K562 (cell line): ENCODE data around the gene NADK. TPM values are rescaled to one million over a fixed set of nuclear protein-coding genes. Genes with fewer than 3 reads are reported as not detected.
A peak's percentile ranks its signal among the peaks of the same experiment; 100 is the strongest.

Experiments
- ATAC-seq: fragments of 200-7000 bp; cut with Tn5 transposase; 3 replicates; pipeline ENCODE4 v1.9.1; 2020; ENCODE audit warnings: moderate library complexity
- BruUV-seq: library from RNA; stranded (reverse); fragments of 400-500 nt; replicated peaks from 2 replicates; lab custom pipeline; 2021; lab: Mats Ljungman, UMichigan
- CTCF ChIA-PET: fragments of 300-600 bp; formaldehyde crosslinking; extraction: SDS; loops from one replicate; lab custom pipeline; 2021; ENCODE audit warnings: low intra/inter-chr PET ratio; lab: Yijun Ruan, JAX
- POLR2A ChIA-PET: fragments of 300-600, 350-650 bp; sonication (Branson Sonifier 250); formaldehyde crosslinking; extraction: SDS; loops from one replicate; lab custom pipeline; 2021; ENCODE audit warnings: antibody characterized with exemption, inconsistent platforms; lab: Yijun Ruan, JAX
- DNase-seq, 4 experiments: peaks; one replicate each; pipeline versions ENCODE4 v3.0.0 to v3.0.0-alpha.2; 2011 to 2018; ENCODE audit warnings: low spot score in 3 of 4, mixed read lengths in 3 of 4; ENCODE audit errors: extremely low read depth in 1 of 4
- FAIRE-seq: peaks from 2 replicates; lab custom pipeline; 2011; peaks lifted over from hg19 to GRCh38; lab: Jason Lieb, UNC
- H2AFZ ChIP-seq: 2 replicates; pipeline ENCODE4 v1.6.0; 2011; ENCODE audit warnings: low read depth, low read length, control low read depth, inconsistent platforms
- H3K27ac ChIP-seq: fragments of 200-600 bp; 3 replicates; pipeline ENCODE4 v1.8.0; 2011; ENCODE audit warnings: low read depth, mild to moderate bottlenecking, control low read depth, inconsistent platforms, low read length, moderate library complexity, mixed read lengths; ENCODE audit errors: extremely low read depth
- H3K27me3 ChIP-seq, 2 experiments: fragments of 300-600 bp in 1 of 2; 2 replicates in 1 of 2; 3 replicates in 1 of 2; pipeline versions ENCODE4 v1.6.0 to v1.8.0; 2011; ENCODE audit warnings: inconsistent platforms in 2 of 2, low read length in 2 of 2, mild to moderate bottlenecking in 1 of 2, mixed read lengths in 1 of 2, moderate library complexity in 1 of 2; ENCODE audit not compliant: control insufficient read depth in 2 of 2, insufficient read depth in 2 of 2
- H3K36me3 ChIP-seq: fragments of 300-600 bp; 3 replicates; pipeline ENCODE4 v1.8.0; 2011; ENCODE audit warnings: mild to moderate bottlenecking, low read length, inconsistent platforms; ENCODE audit not compliant: control insufficient read depth, insufficient read depth
- H3K4me1 ChIP-seq, 2 experiments: fragments of 200-600 bp in 1 of 2; replicated peaks in 1 of 2; 2 replicates in 1 of 2; 3 replicates in 1 of 2; pipeline versions ENCODE4 v1.5.1 to v1.8.0; 2011; ENCODE audit warnings: inconsistent platforms in 2 of 2, low read length in 2 of 2, mild to moderate bottlenecking in 1 of 2, mixed read lengths in 1 of 2, moderate library complexity in 1 of 2; ENCODE audit not compliant: control insufficient read depth in 2 of 2, insufficient read depth in 2 of 2
- H3K4me2 ChIP-seq: 2 replicates; pipeline ENCODE4 v1.6.1; 2011; ENCODE audit warnings: low read length, control low read depth, inconsistent platforms, mixed read lengths; ENCODE audit not compliant: insufficient read depth
- H3K4me3 ChIP-seq: fragments of 200-600 bp; sonication (generic), shearing (Covaris generic); 2 replicates; pipeline ENCODE4 v1.5.1; 2016; ENCODE audit warnings: control low read depth, inconsistent platforms
- H3K79me2 ChIP-seq: fragments of 200-600 bp; 3 replicates; pipeline ENCODE4 v1.8.0; 2011; ENCODE audit warnings: low read length, inconsistent platforms; ENCODE audit not compliant: control insufficient read depth, insufficient read depth
- H3K9ac ChIP-seq, 2 experiments: 2 replicates each; pipeline versions ENCODE4 v1.6.0 to v1.6.1; 2011; ENCODE audit warnings: low read depth in 2 of 2, low read length in 2 of 2, control low read depth in 1 of 2, inconsistent platforms in 1 of 2, mild to moderate bottlenecking in 1 of 2, mixed read lengths in 1 of 2; ENCODE audit not compliant: insufficient read depth in 1 of 2
- H3K9me1 ChIP-seq: one replicate; pipeline ENCODE4 v1.6.0; 2011; ENCODE audit warnings: inconsistent platforms, mild to moderate bottlenecking, low read length, moderate library complexity; ENCODE audit not compliant: control insufficient read depth, insufficient read depth
- H3K9me3 ChIP-seq: replicated peaks from 2 replicates; pipeline ENCODE4 v1.5.1; 2011; ENCODE audit warnings: low read depth, low read length, inconsistent platforms; ENCODE audit not compliant: control insufficient read depth, insufficient read depth
- H4K20me1 ChIP-seq: replicated peaks from 2 replicates; pipeline ENCODE4 v1.6.1; 2011; ENCODE audit warnings: low read length, inconsistent platforms, mixed read lengths; ENCODE audit not compliant: control insufficient read depth, insufficient read depth
- ARID2 ChIP-seq: fragments of 450-650 bp; IDR thresholded peaks from 2 replicates; pipeline ENCODE4 v1.6.1; 2017; ENCODE audit warnings: antibody characterized with exemption, mild to moderate bottlenecking
- RBFOX2 ChIP-seq: fragments of 200-400 bp; formaldehyde crosslinking; IDR thresholded peaks from 2 replicates; pipeline ENCODE4 v1.6.1; 2017; ENCODE audit warnings: low read depth, mild to moderate bottlenecking, low read length, moderate library complexity
- ZNF740 ChIP-seq, 3 experiments: fragments of 200-800 bp in 1 of 3; sonication (Bioruptor generic) in 1 of 3; sonication (generic) in 1 of 3; formaldehyde crosslinking in 1 of 3; IDR thresholded peaks; 2 replicates each; pipeline versions ENCODE4 v1.6.1 to v1.8.0; 2016 to 2022; ENCODE audit warnings: mild to moderate bottlenecking in 2 of 3, missing compliant biosample characterization in 2 of 3, missing genetic modification characterization in 2 of 3, missing genetic modification reagents in 1 of 3
- WGBS: fragments of 100-300 bp; shearing (Covaris generic); methylation state at CpG from one replicate; pipeline ENCODE4 v1.1.6; 2016; ENCODE audit warnings: low coverage, mixed read lengths; ENCODE audit not compliant: insufficient coverage; ENCODE audit errors: missing lambda C conversion rate; 5-methylcytosine and 5-hydroxymethylcytosine counted together
- in situ Hi-C: fragments of 300-500 bp; cut with MboI; formaldehyde crosslinking; loops from 4 replicates; pipeline ENCODE4 v1.15.0; 2018; ENCODE audit warnings: inconsistent platforms, mixed read lengths
- intact Hi-C: fragments of 100-400 bp; cut with micrococcal nuclease; formaldehyde crosslinking; loops from 2 replicates; pipeline ENCODE4 v1.14.2; 2022
- polyA plus RNA-seq, 8 experiments: library from polyadenylated mRNA; depleted of rRNA in 4 of 8; stranded (reverse) in 5 of 8; unstranded in 3 of 8; fragments of >200 nt; fragmentation: Nextera tagmentation in 2 of 8; fragmentation: Illumina TruSeq in 1 of 8; extraction: Ambion mirVana in 2 of 8; extraction: Trizol in 1 of 8; gene quantifications; 2 replicates each; pipeline versions ENCODE4 v1.2.1 to v1.2.3, GENCODE V29; 2011 to 2014; ENCODE audit warnings: inconsistent platforms in 1 of 8, missing spikeins in 1 of 8
- total RNA-seq, 7 experiments: library from RNA; depleted of rRNA in 6 of 7; stranded (reverse); fragments of >200 nt in 6 of 7; fragmentation: Illumina TruSeq in 2 of 7; extraction: Trizol in 2 of 7; gene quantifications; 2 replicates each; pipeline versions ENCODE4 v1.2.1 to v1.2.3, GENCODE V29; 2011 to 2021; ENCODE audit warnings: low replicate concordance in 1 of 7

The NADK gene
- total and polyA plus RNA-seq, 9 of the 15 experiments (the other 6 are each of a cell fraction or from before 2014, with no cell fraction given) = 1.5 to 135 (median 75.1) TPM

GRCh38 chr1:1757422-1758058 is 20.7 kb downstream of the NADK start:
- Histone ChIP-seq H4K20me1 (0 out of 2 replicates have a peak, but pooled peaks cover 5% of the 10 kb centered on the region), H3K79me2 (peaks cover 43% of the 10 kb centered on the region), H3K27me3 (no peaks in the 10 kb centered on the region), H3K4me1 (peaks cover 16 to 59% of the 10 kb centered on the region in 2 experiments), H3K9ac (peak overlapping the region; percentile 65 to 78; a peak in 3 of 4 replicates), H3K4me3 (no peak overlapping the region), H2AFZ (no peak overlapping the region), H3K9me3 (no peaks in the 10 kb centered on the region), H3K9me1 (peaks cover 9% of the 10 kb centered on the region), H3K4me2 (no peak overlapping the region), H3K36me3 (peaks cover 98% of the 10 kb centered on the region), H3K27ac (peak overlapping the region; percentile 87; the same call in 2 of the 3 replicates)
- intact Hi-C loops (loop anchor here (2.0 kb wide), 1 partner anchor 21 kb away; the partner anchor contains the start of gene NADK), in situ Hi-C loops (no loop called here)
- peak in 1 of 4 experiments; percentile 9 for DNase-seq
- 95% methylated on average over 21 of the region's 25 CpGs for WGBS
- ATAC-seq = no peak
- TF ChIP-seq RBFOX2 = peak; percentile 9; the same call in 1 of the 2 replicates
- TF ChIP-seq ARID2 = no peak
- no peak for TF ChIP-seq ZNF740 (CRISPR knock-in tag; IDR thresholded peaks at IDR 0.05)
- TF ChIP-seq ZNF740 (tag; IDR thresholded peaks at IDR 0.05) = no peak
- no peak for FAIRE-seq
- CTCF ChIA-PET = no interaction called here
- POLR2A ChIA-PET = interaction anchor here (0.7 to 1.2 kb wide), 4 partner anchors 9 to 287 kb away, joined by 3 to 4 read pairs (median 3); no protein-coding TSS in a partner anchor
- no TSS peak for BruUV-seq
